Measurements from ENCODE around the gene IGFBP1.
A peak's percentile ranks its signal among the peaks of the same experiment; 100 is the strongest.
"Not testable (repeated sequence)": the region's sequence is repeated elsewhere in the genome, so short reads cannot be mapped to it uniquely, and the experiment has no call there.

IGFBP1 gene

GRCh38 chr7:45888185-45888992, at the start of gene IGFBP1:
TSS of gene IGFBP1 (plus strand) at chr7:45888488. CDS start at chr7:45888653, 165 bp downstream.
- Histone ChIP-seq H3K27me3 (ENCODE audit: low read depth, low read length) (peaks cover 29% of the 10 kb centered on the region), H3K36me3 (ENCODE audit: control insufficient read depth in 1 of 2, insufficient read depth in 2 of 2, low read length in 2 of 2) (no peaks in the 10 kb centered on the region), H3K4me1 (ENCODE audit: control insufficient read depth in 1 of 2, insufficient read depth in 2 of 2, low read length in 2 of 2) (peaks cover 0 to 11% of the 10 kb centered on the region in 2 donors), H3K4me3 (ENCODE audit: low read depth in 1 of 2, low read length in 2 of 2) (peak within 1 kb of the TSS in 1 of 2 donors; percentile 54), H3K27ac (ENCODE audit: low read length) (no peak within 1 kb of the TSS), H3K9me3 (ENCODE audit: control insufficient read depth in 1 of 2, low read length in 2 of 2) (no peaks in the 10 kb centered on the region)

GRCh38 chr7:45838852-45839251, 49.4 kb upstream of the IGFBP1 start:
- H3K4me1 ChIP-seq (ENCODE audit: control insufficient read depth in 1 of 2, insufficient read depth in 2 of 2, low read length in 2 of 2); H3K9me3 ChIP-seq (ENCODE audit: control insufficient read depth in 1 of 2, low read length in 2 of 2); H3K4me3 ChIP-seq (ENCODE audit: low read depth in 1 of 2, low read length in 2 of 2); H3K27ac ChIP-seq (ENCODE audit: low read length); H3K36me3 ChIP-seq (ENCODE audit: control insufficient read depth in 1 of 2, insufficient read depth in 2 of 2, low read length in 2 of 2); H3K27me3 ChIP-seq (ENCODE audit: low read depth, low read length): not testable (repeated sequence)

GRCh38 chr7:45841926-45842717, 46.2 kb upstream of the IGFBP1 start:
- not testable (repeated sequence) for H3K27ac ChIP-seq (ENCODE audit: low read length)

GRCh38 chr7:45846536-45846935, 41.8 kb upstream of the IGFBP1 start:
- H3K4me3 ChIP-seq (ENCODE audit: low read depth in 1 of 2, low read length in 2 of 2); H3K27me3 ChIP-seq (ENCODE audit: low read depth, low read length): not testable (repeated sequence)

More at GRCh38 chr7:45841926-45842717, 46.2 kb upstream of the IGFBP1 start:
- H3K9me3 ChIP-seq (ENCODE audit: control insufficient read depth in 1 of 2, low read length in 2 of 2); H3K4me1 ChIP-seq (ENCODE audit: control insufficient read depth in 1 of 2, insufficient read depth in 2 of 2, low read length in 2 of 2); H3K36me3 ChIP-seq (ENCODE audit: control insufficient read depth in 1 of 2, insufficient read depth in 2 of 2, low read length in 2 of 2); H3K4me3 ChIP-seq (ENCODE audit: low read depth in 1 of 2, low read length in 2 of 2); H3K27me3 ChIP-seq (ENCODE audit: low read depth, low read length): not testable (repeated sequence)

GRCh38 chr7:45848734-45849133, 39.6 kb upstream of the IGFBP1 start:
- H3K4me3 ChIP-seq (ENCODE audit: low read depth in 1 of 2, low read length in 2 of 2); H3K9me3 ChIP-seq (ENCODE audit: control insufficient read depth in 1 of 2, low read length in 2 of 2); H3K27ac ChIP-seq (ENCODE audit: low read length); H3K4me1 ChIP-seq (ENCODE audit: control insufficient read depth in 1 of 2, insufficient read depth in 2 of 2, low read length in 2 of 2); H3K36me3 ChIP-seq (ENCODE audit: control insufficient read depth in 1 of 2, insufficient read depth in 2 of 2, low read length in 2 of 2); H3K27me3 ChIP-seq (ENCODE audit: low read depth, low read length): not testable (repeated sequence)

More at GRCh38 chr7:45846536-45846935, 41.8 kb upstream of the IGFBP1 start:
- H3K4me1 ChIP-seq (ENCODE audit: control insufficient read depth in 1 of 2, insufficient read depth in 2 of 2, low read length in 2 of 2); H3K36me3 ChIP-seq (ENCODE audit: control insufficient read depth in 1 of 2, insufficient read depth in 2 of 2, low read length in 2 of 2); H3K9me3 ChIP-seq (ENCODE audit: control insufficient read depth in 1 of 2, low read length in 2 of 2); H3K27ac ChIP-seq (ENCODE audit: low read length): not testable (repeated sequence)

- H3K27me3 ChIP-seq (ENCODE audit: low read depth, low read length); H3K4me3 ChIP-seq (ENCODE audit: low read depth in 1 of 2, low read length in 2 of 2); H3K4me1 ChIP-seq (ENCODE audit: control insufficient read depth in 1 of 2, insufficient read depth in 2 of 2, low read length in 2 of 2); H3K9me3 ChIP-seq (ENCODE audit: control insufficient read depth in 1 of 2, low read length in 2 of 2); H3K36me3 ChIP-seq (ENCODE audit: control insufficient read depth in 1 of 2, insufficient read depth in 2 of 2, low read length in 2 of 2); H3K27ac ChIP-seq (ENCODE audit: low read length): not testable (repeated sequence)
Measured at GRCh38 chr7:45852984-45853383, 35.3 kb upstream of the IGFBP1 start.

GRCh38 chr7:45853491-45853890, 34.8 kb upstream of the IGFBP1 start:
- not testable (repeated sequence) for H3K36me3 ChIP-seq (ENCODE audit: control insufficient read depth in 1 of 2, insufficient read depth in 2 of 2, low read length in 2 of 2); H3K4me3 ChIP-seq (ENCODE audit: low read depth in 1 of 2, low read length in 2 of 2); H3K4me1 ChIP-seq (ENCODE audit: control insufficient read depth in 1 of 2, insufficient read depth in 2 of 2, low read length in 2 of 2); H3K27me3 ChIP-seq (ENCODE audit: low read depth, low read length); H3K9me3 ChIP-seq (ENCODE audit: control insufficient read depth in 1 of 2, low read length in 2 of 2); H3K27ac ChIP-seq (ENCODE audit: low read length)

- not testable (repeated sequence) for H3K27me3 ChIP-seq (ENCODE audit: low read depth, low read length); H3K4me1 ChIP-seq (ENCODE audit: control insufficient read depth in 1 of 2, insufficient read depth in 2 of 2, low read length in 2 of 2); H3K9me3 ChIP-seq (ENCODE audit: control insufficient read depth in 1 of 2, low read length in 2 of 2); H3K4me3 ChIP-seq (ENCODE audit: low read depth in 1 of 2, low read length in 2 of 2); H3K36me3 ChIP-seq (ENCODE audit: control insufficient read depth in 1 of 2, insufficient read depth in 2 of 2, low read length in 2 of 2); H3K27ac ChIP-seq (ENCODE audit: low read length)
Measured at GRCh38 chr7:45855680-45856079, 32.6 kb upstream of the IGFBP1 start.

- not testable (repeated sequence) for H3K36me3 ChIP-seq (ENCODE audit: control insufficient read depth in 1 of 2, insufficient read depth in 2 of 2, low read length in 2 of 2); H3K4me3 ChIP-seq (ENCODE audit: low read depth in 1 of 2, low read length in 2 of 2); H3K4me1 ChIP-seq (ENCODE audit: control insufficient read depth in 1 of 2, insufficient read depth in 2 of 2, low read length in 2 of 2); H3K27ac ChIP-seq (ENCODE audit: low read length); H3K27me3 ChIP-seq (ENCODE audit: low read depth, low read length); H3K9me3 ChIP-seq (ENCODE audit: control insufficient read depth in 1 of 2, low read length in 2 of 2)
Measured at GRCh38 chr7:45856888-45857287, 31.4 kb upstream of the IGFBP1 start.

- no peak overlapping the region for H3K4me3 ChIP-seq (ENCODE audit: low read depth in 1 of 2, low read length in 2 of 2)
- H3K36me3 ChIP-seq (ENCODE audit: control insufficient read depth in 1 of 2, insufficient read depth in 2 of 2, low read length in 2 of 2), result no peaks in the 10 kb centered on the region
- no peaks in the 10 kb centered on the region for H3K4me1 ChIP-seq (ENCODE audit: control insufficient read depth in 1 of 2, insufficient read depth in 2 of 2, low read length in 2 of 2)
- no peaks in the 10 kb centered on the region for H3K27me3 ChIP-seq (ENCODE audit: low read depth, low read length)
- H3K27ac ChIP-seq (ENCODE audit: low read length), result no peak overlapping the region
- H3K9me3 ChIP-seq (ENCODE audit: control insufficient read depth in 1 of 2, low read length in 2 of 2), result peaks cover 0 to 4% of the 10 kb centered on the region in 2 donors
Measured at GRCh38 chr7:45863715-45864114, 24.6 kb upstream of the IGFBP1 start.

- no peak overlapping the region for H3K4me3 ChIP-seq (ENCODE audit: low read depth in 1 of 2, low read length in 2 of 2)
- no peaks in the 10 kb centered on the region for H3K27me3 ChIP-seq (ENCODE audit: low read depth, low read length)
- no peak overlapping the region for H3K27ac ChIP-seq (ENCODE audit: low read length)
- no peaks in the 10 kb centered on the region for H3K4me1 ChIP-seq (ENCODE audit: control insufficient read depth in 1 of 2, insufficient read depth in 2 of 2, low read length in 2 of 2)
- H3K36me3 ChIP-seq (ENCODE audit: control insufficient read depth in 1 of 2, insufficient read depth in 2 of 2, low read length in 2 of 2), result no peaks in the 10 kb centered on the region
- H3K9me3 ChIP-seq (ENCODE audit: control insufficient read depth in 1 of 2, low read length in 2 of 2), result peaks cover 0 to 4% of the 10 kb centered on the region in 2 donors
Measured at GRCh38 chr7:45865594-45866410, 22.5 kb upstream of the IGFBP1 start.
